Calu3 (cell line): ENCODE measurements around the gene RNU6-9. TPM values are rescaled to one million over a fixed set of nuclear protein-coding genes. Genes with fewer than 3 reads are reported as not detected.

Experiments
- Bru-seq: library from RNA; stranded (reverse); fragments of 400-500 nt; gene quantifications from one replicate; lab custom pipeline; 2021; lab: Mats Ljungman, UMichigan
- BruChase-seq, 2 experiments: library from RNA; stranded (reverse); fragments of 400-500 nt; gene quantifications; one replicate each; lab custom pipeline; 2021; lab: Mats Ljungman, UMichigan
- BruUV-seq: library from RNA; stranded (reverse); fragments of 400-500 nt; replicated peaks from 2 replicates; lab custom pipeline; 2021; lab: Mats Ljungman, UMichigan
- CTCF ChIA-PET: fragments of 300-600 bp; sonication (Branson Sonifier 250); formaldehyde crosslinking; loops from one replicate; lab custom pipeline; 2022; ENCODE audit warnings: antibody characterized with exemption; lab: Charles Lee
- DNase-seq: peaks from one replicate; pipeline ENCODE4 v3.0.0; 2022
- H3K27ac Mint-ChIP-seq: one replicate; pipeline ENCODE4 v1.8.0; 2022; ENCODE audit warnings: mixed read lengths; ENCODE audit not compliant: unreplicated experiment
- H3K27me3 Mint-ChIP-seq: one replicate; pipeline ENCODE4 v1.8.0; 2022; ENCODE audit warnings: mixed read lengths; ENCODE audit not compliant: unreplicated experiment
- H3K36me3 Mint-ChIP-seq: one replicate; pipeline ENCODE4 v1.8.0; 2022; ENCODE audit warnings: mild to moderate bottlenecking, moderate library complexity, mixed read lengths; ENCODE audit not compliant: insufficient read depth, unreplicated experiment
- H3K4me1 Mint-ChIP-seq: one replicate; pipeline ENCODE4 v1.8.0; 2022; ENCODE audit warnings: mild to moderate bottlenecking, low read depth, mixed read lengths; ENCODE audit not compliant: unreplicated experiment
- H3K4me3 Mint-ChIP-seq: one replicate; pipeline ENCODE4 v1.8.0; 2022; ENCODE audit warnings: mild to moderate bottlenecking, low read depth, moderate library complexity, mixed read lengths; ENCODE audit not compliant: unreplicated experiment
- H3K9me3 Mint-ChIP-seq: one replicate; pipeline ENCODE4 v1.8.0; 2022; ENCODE audit warnings: low read depth, mixed read lengths; ENCODE audit not compliant: unreplicated experiment
- CTCF ChIP-seq: fragments of 200-600 bp; IDR thresholded peaks from one replicate; pipeline ENCODE4 v1.8.0; 2022; ENCODE audit warnings: antibody characterized with exemption; ENCODE audit not compliant: unreplicated experiment
- intact Hi-C: fragments of 100-400 bp; cut with micrococcal nuclease; formaldehyde crosslinking; loops from one replicate; pipeline ENCODE4 v1.10.0; 2022; ENCODE audit not compliant: unreplicated experiment
- long read RNA-seq: library from polyadenylated mRNA; stranded (forward); transcript quantifications from one replicate; pipeline ENCODE4 v2.0.0, GENCODE V29; 2022
- total RNA-seq: library from RNA; stranded (reverse); gene quantifications from 2 replicates; pipeline ENCODE4 v1.2.3, GENCODE V29; 2022

Gene RNU6-9
- total RNA-seq (not detected in 2 replicates), Bru-seq, nascent RNA (not detected), BruChase-seq, experiment 1, labeled RNA remaining after a 6-hour chase (not detected), BruChase-seq, experiment 2, labeled RNA remaining after a 2-hour chase (percentile 44 among the genes with signal in this experiment)
- long read RNA-seq, partial matches to known transcripts, result 0 of 4 reads
- long read RNA-seq, other reads (novel, unspliced or antisense), result 0 of 4 reads

- CTCF ChIA-PET, result no interaction called here
- H3K27me3 Mint-ChIP-seq, result no peaks in the 10 kb centered on the region
- no TSS peak for BruUV-seq
These were observed at the start of gene RNU6-9, which contains the start of gene MED16 for GRCh38 chr19:892894-893689. TSS of gene RNU6-9 (plus strand) at chr19:893484. TSS of gene MED16 (minus strand) at chr19:893187. CDS start at chr19:891131, 2,056 bp downstream.

GRCh38 chr19:843836-844545 is 49.3 kb upstream of the RNU6-9 start:
- Mint-ChIP-seq H3K4me1 (peaks cover 9% of the 10 kb centered on the region), H3K9me3 (peaks cover 3% of the 10 kb centered on the region), H3K27me3 (peaks cover 66% of the 10 kb centered on the region), H3K36me3 (peaks cover 3% of the 10 kb centered on the region), H3K27ac (no peak overlapping the region), H3K4me3 (peak overlapping the region; percentile 26)
- TF ChIP-seq CTCF, result no peak
- intact Hi-C loops, result no loop called here
- CTCF ChIA-PET, result interaction anchor here (0.8 kb wide), 1 partner anchor 43 kb away, joined by 6 read pairs; no protein-coding TSS in a partner anchor
- no TSS peak for BruUV-seq
- no peak for DNase-seq

More at GRCh38 chr19:892894-893689, at the start of gene RNU6-9, which contains the start of gene MED16:
- Mint-ChIP-seq H3K27ac (peak within 1 kb of the TSS; percentile 99), H3K4me3 (peak within 1 kb of the TSS; percentile 78), H3K9me3 (no peaks in the 10 kb centered on the region), H3K36me3 (peaks cover 56% of the 10 kb centered on the region), H3K4me1 (no peaks in the 10 kb centered on the region)
- peak; percentile 83 for DNase-seq
- intact Hi-C loops, result no loop called here
- TF ChIP-seq CTCF, result no peak

- H3K36me3 Mint-ChIP-seq, result peaks cover 3% of the 10 kb centered on the region
- no peak for DNase-seq
- H3K27ac Mint-ChIP-seq, result no peak overlapping the region
- H3K9me3 Mint-ChIP-seq, result peaks cover 3% of the 10 kb centered on the region
- peaks cover 9% of the 10 kb centered on the region for H3K4me1 Mint-ChIP-seq
- CTCF ChIA-PET, result interaction anchor here (0.8 kb wide), 1 partner anchor 44 kb away, joined by 6 read pairs; no protein-coding TSS in a partner anchor
- H3K27me3 Mint-ChIP-seq, result peaks cover 66% of the 10 kb centered on the region
- BruUV-seq, result no TSS peak
- H3K4me3 Mint-ChIP-seq, result peak overlapping the region; percentile 26
- no peak for TF ChIP-seq CTCF
- intact Hi-C loops, result no loop called here
These were observed 48.7 kb upstream of the RNU6-9 start for GRCh38 chr19:844546-844971.
